OCI-LY1 (cell line): Measurements from ENCODE around the gene LAMA3.

ENCODE experiments used
- EZH2 ChIP-seq: fragments of 200-600 bp; sonication (generic), shearing (Covaris generic); IDR thresholded peaks from 2 replicates; pipeline ENCODE4 v1.8.0; 2017; ENCODE audit warnings: borderline replicate concordance, mixed run types, mild to moderate bottlenecking, antibody characterized with exemption, low read length, moderate library complexity, mixed read lengths
- TF ChIP-seq, protein P1 (sequence below): fragments of 200-600 bp; sonication (generic), shearing (Covaris generic); IDR thresholded peaks from 2 replicates; pipeline ENCODE4 v1.5.1; 2017; ENCODE audit warnings: mild to moderate bottlenecking, antibody characterized with exemption, low read length, moderate library complexity, mixed read lengths

DNA sequence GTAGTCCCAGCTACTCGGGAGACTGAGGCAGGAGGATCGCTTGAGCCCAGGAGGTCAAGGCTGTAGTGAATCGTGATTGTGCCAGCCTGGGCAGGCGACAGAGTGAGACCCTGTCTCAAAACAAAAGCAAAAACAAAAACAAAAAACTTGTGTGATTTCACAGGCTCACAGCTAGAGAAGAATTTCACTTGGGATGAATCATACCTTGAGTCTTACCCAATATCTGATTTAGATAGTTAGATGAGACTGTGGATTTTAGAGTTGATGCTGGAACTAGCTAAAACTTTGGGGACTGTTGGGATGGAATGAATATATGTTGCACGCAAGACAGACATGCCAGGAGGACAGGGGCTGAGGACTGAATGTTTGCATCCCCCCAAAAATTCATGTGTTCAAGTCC lies 31.0 kb upstream of the LAMA3 start:
- TF ChIP-seq, protein P1, sequence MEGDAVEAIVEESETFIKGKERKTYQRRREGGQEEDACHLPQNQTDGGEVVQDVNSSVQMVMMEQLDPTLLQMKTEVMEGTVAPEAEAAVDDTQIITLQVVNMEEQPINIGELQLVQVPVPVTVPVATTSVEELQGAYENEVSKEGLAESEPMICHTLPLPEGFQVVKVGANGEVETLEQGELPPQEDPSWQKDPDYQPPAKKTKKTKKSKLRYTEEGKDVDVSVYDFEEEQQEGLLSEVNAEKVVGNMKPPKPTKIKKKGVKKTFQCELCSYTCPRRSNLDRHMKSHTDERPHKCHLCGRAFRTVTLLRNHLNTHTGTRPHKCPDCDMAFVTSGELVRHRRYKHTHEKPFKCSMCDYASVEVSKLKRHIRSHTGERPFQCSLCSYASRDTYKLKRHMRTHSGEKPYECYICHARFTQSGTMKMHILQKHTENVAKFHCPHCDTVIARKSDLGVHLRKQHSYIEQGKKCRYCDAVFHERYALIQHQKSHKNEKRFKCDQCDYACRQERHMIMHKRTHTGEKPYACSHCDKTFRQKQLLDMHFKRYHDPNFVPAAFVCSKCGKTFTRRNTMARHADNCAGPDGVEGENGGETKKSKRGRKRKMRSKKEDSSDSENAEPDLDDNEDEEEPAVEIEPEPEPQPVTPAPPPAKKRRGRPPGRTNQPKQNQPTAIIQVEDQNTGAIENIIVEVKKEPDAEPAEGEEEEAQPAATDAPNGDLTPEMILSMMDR: no peak
- TF ChIP-seq EZH2: no peak
